SU-DHL-6 (cell line): ENCODE results near the gene TCF4.

Source experiments
- H2AFZ ChIP-seq: fragments of 200-600 bp; sonication (generic); 2 replicates; pipeline ENCODE4 v1.6.1; 2014; ENCODE audit warnings: low read depth, mild to moderate bottlenecking, moderate library complexity, mixed read lengths, antibody characterized with exemption, low read length; ENCODE audit not compliant: severe bottlenecking
- H3F3A ChIP-seq: fragments of 200-600 bp; shearing (Covaris generic); 2 replicates; pipeline ENCODE4 v1.6.0; 2016; ENCODE audit warnings: antibody characterized with exemption, mild to moderate bottlenecking; ENCODE audit not compliant: insufficient read depth
- H3K27ac ChIP-seq: fragments of 200-600 bp; sonication (generic); 2 replicates; pipeline ENCODE4 v1.5.1; 2016; ENCODE audit warnings: low read depth, mild to moderate bottlenecking, low read length, moderate library complexity, mixed read lengths
- H3K27me3 ChIP-seq: fragments of 200-600 bp; sonication (generic), shearing (Covaris generic); 2 replicates; pipeline ENCODE4 v1.6.0; 2014; ENCODE audit warnings: mild to moderate bottlenecking, low read length
- H3K36me3 ChIP-seq: fragments of 200-600 bp; sonication (generic); 2 replicates; pipeline ENCODE4 v1.6.1; 2014; ENCODE audit warnings: mild to moderate bottlenecking, low read length, mixed read lengths
- H3K4me2 ChIP-seq: fragments of 300-600, 200-600 bp; shearing (Covaris generic), sonication (generic); 2 replicates; pipeline ENCODE4 v1.6.0; 2014; ENCODE audit warnings: low read length, low read depth, mild to moderate bottlenecking; ENCODE audit not compliant: poor library complexity, severe bottlenecking
- H3K4me3 ChIP-seq: fragments of 200-600 bp; sonication (generic); 2 replicates; pipeline ENCODE4 v1.5.1; 2014; ENCODE audit warnings: antibody characterized with exemption, low read length, mild to moderate bottlenecking, mixed read lengths; ENCODE audit not compliant: insufficient read depth, poor library complexity, severe bottlenecking
- H3K79me2 ChIP-seq: fragments of 200-600 bp; sonication (generic); 2 replicates; pipeline ENCODE4 v1.6.1; 2014; ENCODE audit warnings: mild to moderate bottlenecking, low read length, moderate library complexity; ENCODE audit not compliant: insufficient read depth
- H3K9ac ChIP-seq: fragments of 200-600 bp; sonication (generic); 2 replicates; pipeline ENCODE4 v1.7.0; 2014; ENCODE audit warnings: mild to moderate bottlenecking, low read length
- H3K9me2 ChIP-seq: fragments of 200-600 bp; sonication (generic); replicated peaks from 2 replicates; pipeline ENCODE4 v1.6.1; 2014; ENCODE audit warnings: low read length; ENCODE audit not compliant: insufficient read depth
- H3K9me3 ChIP-seq: fragments of 200-600 bp; sonication (generic); 2 replicates; pipeline ENCODE4 v1.6.1; 2014; ENCODE audit warnings: low read length, mixed read lengths; ENCODE audit not compliant: insufficient read depth
- H4K20me1 ChIP-seq: fragments of 200-600 bp; sonication (generic); 2 replicates; pipeline ENCODE4 v1.6.1; 2014; ENCODE audit warnings: low read depth, mild to moderate bottlenecking, antibody characterized with exemption, low read length, moderate library complexity, mixed read lengths
- CTCF ChIP-seq: fragments of 200-600 bp; sonication (generic); IDR thresholded peaks from one replicate; pipeline ENCODE4 v1.5.1; 2017; ENCODE audit warnings: antibody characterized with exemption, mild to moderate bottlenecking, low read length, moderate library complexity; ENCODE audit not compliant: insufficient read depth, poor library complexity, severe bottlenecking
- EZH2phosphoT487 ChIP-seq: fragments of 200-600 bp; sonication (generic), shearing (Covaris generic); conservative IDR thresholded peaks from 2 replicates; pipeline ENCODE4 v1.6.1; 2018; ENCODE audit warnings: mild to moderate bottlenecking, antibody characterized with exemption, low read length, moderate library complexity, mixed read lengths

Gene TCF4

GRCh38 chr18:55186588-55186987 is 401.4 kb downstream of the TCF4 start:
- H3K9me3 ChIP-seq = no peaks in the 10 kb centered on the region
- TF ChIP-seq EZH2phosphoT487 (no peak), CTCF (no peak)
- no peak overlapping the region for H3K4me3 ChIP-seq
- no peak overlapping the region for H3K4me2 ChIP-seq
- H3K27me3 ChIP-seq = no peaks in the 10 kb centered on the region
- H4K20me1 ChIP-seq = no peaks in the 10 kb centered on the region
- no peak overlapping the region for H2AFZ ChIP-seq
- H3K9ac ChIP-seq = no peak overlapping the region
- no peaks in the 10 kb centered on the region for H3F3A ChIP-seq
- H3K36me3 ChIP-seq = no peaks in the 10 kb centered on the region
- no peaks in the 10 kb centered on the region for H3K79me2 ChIP-seq
- no peak overlapping the region for H3K27ac ChIP-seq
- H3K9me2 ChIP-seq = no peaks in the 10 kb centered on the region

- Histone ChIP-seq H3K4me3 (no peak overlapping the region), H4K20me1 (no peaks in the 10 kb centered on the region), H3K9me3 (no peaks in the 10 kb centered on the region), H3K36me3 (no peaks in the 10 kb centered on the region), H3K79me2 (no peaks in the 10 kb centered on the region), H3K9ac (no peak overlapping the region), H3K4me2 (no peak overlapping the region), H2AFZ (no peak overlapping the region), H3K27me3 (no peaks in the 10 kb centered on the region), H3K9me2 (no peaks in the 10 kb centered on the region), H3K27ac (no peak overlapping the region), H3F3A (no peaks in the 10 kb centered on the region)
- TF ChIP-seq EZH2phosphoT487 (no peak), CTCF (no peak)
These were observed 402.6 kb downstream of the TCF4 start for GRCh38 chr18:55185391-55185790.

- TF ChIP-seq CTCF = no peak
- TF ChIP-seq EZH2phosphoT487 = no peak
- H2AFZ ChIP-seq = no peak overlapping the region
These were observed 408.2 kb downstream of the TCF4 start for GRCh38 chr18:55179835-55180234.

More at GRCh38 chr18:55179835-55180234, 408.2 kb downstream of the TCF4 start:
- H3F3A ChIP-seq = no peaks in the 10 kb centered on the region
- no peaks in the 10 kb centered on the region for H3K9me2 ChIP-seq
- H3K36me3 ChIP-seq = no peaks in the 10 kb centered on the region
- H3K4me2 ChIP-seq = no peak overlapping the region
- no peaks in the 10 kb centered on the region for H3K9me3 ChIP-seq
- no peak overlapping the region for H3K27ac ChIP-seq
- H3K79me2 ChIP-seq = no peaks in the 10 kb centered on the region
- no peaks in the 10 kb centered on the region for H4K20me1 ChIP-seq
- H3K27me3 ChIP-seq = no peaks in the 10 kb centered on the region
- H3K9ac ChIP-seq = no peak overlapping the region
- no peak overlapping the region for H3K4me3 ChIP-seq
